ENCODE measurements around the gene SOX15.

- TF ChIP-seq CTCF (IDR thresholded peaks at IDR 0.05) (no peak), POLR2A (IDR thresholded peaks at IDR 0.05) (no peak)
Measured at GRCh38 chr17:7631398-7632380, 41.8 kb upstream of the SOX15 start.
